Upper lobe of right lung (tissue), 1 donor: ENCODE results near the gene LETM1. TPM values are rescaled to one million over a fixed set of nuclear protein-coding genes. Genes with fewer than 3 reads are reported as not detected.

ENCODE experiments used
- ATAC-seq: fragments of 200-7000 bp; cut with Tn5 transposase; one replicate; pipeline ENCODE4 v1.9.1; 2020; ENCODE audit warnings: mild to moderate bottlenecking, moderate library complexity
- DNase-seq: peaks from one replicate; pipeline ENCODE4 v3.0.0-alpha.2; 2020
- H3K27ac ChIP-seq: fragments of 200-600 bp; one replicate; pipeline ENCODE4 v1.8.0; 2022
- H3K27me3 ChIP-seq: fragments of 200-600 bp; one replicate; pipeline ENCODE4 v1.8.0; 2022; ENCODE audit warnings: mild to moderate bottlenecking
- H3K36me3 ChIP-seq: fragments of 200-600 bp; one replicate; pipeline ENCODE4 v1.8.0; 2022
- H3K4me1 ChIP-seq: fragments of 200-600 bp; one replicate; pipeline ENCODE4 v1.8.0; 2022
- H3K4me3 ChIP-seq: fragments of 200-600 bp; one replicate; pipeline ENCODE4 v1.8.0; 2022; ENCODE audit warnings: mild to moderate bottlenecking
- H3K9me3 ChIP-seq: fragments of 200-600 bp; one replicate; pipeline ENCODE4 v1.8.0; 2022
- intact Hi-C: fragments of 100-400 bp; cut with DNase I; formaldehyde crosslinking; loops from one replicate; pipeline ENCODE4 v1.11.0; 2022
- total RNA-seq: library from RNA; stranded (reverse); fragmentation: NEBNext Ultra II Directional; extraction: Animal tissue kit (Norgen Biotek cat#: 25700); gene quantifications from one replicate; pipeline ENCODE4 v1.2.1, GENCODE V29; 2021
- TF ChIP-seq, protein P1 (sequence below): fragments of 200-600 bp; IDR thresholded peaks from one replicate; pipeline ENCODE4 v1.8.0; 2022; ENCODE audit warnings: antibody characterized with exemption
- donor health status: DM: no; HTN: yes; CAD: no; lungs with severe emphysema.

LETM1 gene
- total RNA-seq, 1 donor from 2014 or later: 39.5 TPM

GRCh38 chr4:1873291-1873690 is 17.3 kb upstream of the LETM1 start:
- ATAC-seq: no peak
- TF ChIP-seq, protein P1, sequence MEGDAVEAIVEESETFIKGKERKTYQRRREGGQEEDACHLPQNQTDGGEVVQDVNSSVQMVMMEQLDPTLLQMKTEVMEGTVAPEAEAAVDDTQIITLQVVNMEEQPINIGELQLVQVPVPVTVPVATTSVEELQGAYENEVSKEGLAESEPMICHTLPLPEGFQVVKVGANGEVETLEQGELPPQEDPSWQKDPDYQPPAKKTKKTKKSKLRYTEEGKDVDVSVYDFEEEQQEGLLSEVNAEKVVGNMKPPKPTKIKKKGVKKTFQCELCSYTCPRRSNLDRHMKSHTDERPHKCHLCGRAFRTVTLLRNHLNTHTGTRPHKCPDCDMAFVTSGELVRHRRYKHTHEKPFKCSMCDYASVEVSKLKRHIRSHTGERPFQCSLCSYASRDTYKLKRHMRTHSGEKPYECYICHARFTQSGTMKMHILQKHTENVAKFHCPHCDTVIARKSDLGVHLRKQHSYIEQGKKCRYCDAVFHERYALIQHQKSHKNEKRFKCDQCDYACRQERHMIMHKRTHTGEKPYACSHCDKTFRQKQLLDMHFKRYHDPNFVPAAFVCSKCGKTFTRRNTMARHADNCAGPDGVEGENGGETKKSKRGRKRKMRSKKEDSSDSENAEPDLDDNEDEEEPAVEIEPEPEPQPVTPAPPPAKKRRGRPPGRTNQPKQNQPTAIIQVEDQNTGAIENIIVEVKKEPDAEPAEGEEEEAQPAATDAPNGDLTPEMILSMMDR: no peak

DNA sequence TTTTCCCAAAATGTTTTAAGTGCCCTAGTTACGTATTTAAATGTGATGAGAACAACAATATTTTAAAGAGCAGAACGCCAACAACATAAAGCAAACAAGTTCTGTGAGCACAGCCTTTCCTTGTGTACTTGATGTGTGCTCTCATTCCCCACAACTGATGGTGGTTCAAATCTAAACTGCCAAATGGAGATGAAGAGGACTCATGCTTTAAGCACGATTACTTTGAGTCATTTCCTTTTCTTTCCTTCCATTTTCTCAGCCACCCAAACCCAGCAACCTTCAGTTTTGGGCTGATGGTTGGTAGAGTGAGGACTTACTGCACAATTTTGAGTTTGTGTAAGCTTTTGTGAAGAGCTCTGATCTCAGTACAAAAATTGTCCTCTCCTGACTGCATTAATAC is 16.9 kb upstream of the LETM1 start:
- Histone ChIP-seq H3K4me1 (peaks cover 18% of the 10 kb centered on the region), H3K4me3 (peak overlapping the region; percentile 71), H3K27ac (no peak overlapping the region), H3K9me3 (no peaks in the 10 kb centered on the region), H3K27me3 (no peaks in the 10 kb centered on the region), H3K36me3 (no peaks in the 10 kb centered on the region)
- DNase-seq (no peak), ATAC-seq (no peak)
- TF ChIP-seq, protein P1: no peak
- intact Hi-C loops: no loop called here

More at GRCh38 chr4:1873291-1873690, 17.3 kb upstream of the LETM1 start:
- intact Hi-C loops: no loop called here
- no peaks in the 10 kb centered on the region for H3K27me3 ChIP-seq
- H3K27ac ChIP-seq: no peak overlapping the region
- H3K4me1 ChIP-seq: peaks cover 18% of the 10 kb centered on the region
- DNase-seq: no peak
- H3K9me3 ChIP-seq: no peaks in the 10 kb centered on the region
- no peaks in the 10 kb centered on the region for H3K36me3 ChIP-seq
- no peak overlapping the region for H3K4me3 ChIP-seq

- intact Hi-C loops: no loop called here
- H3K4me1 ChIP-seq: peaks cover 18% of the 10 kb centered on the region
- no peaks in the 10 kb centered on the region for H3K9me3 ChIP-seq
- no peaks in the 10 kb centered on the region for H3K36me3 ChIP-seq
- H3K4me3 ChIP-seq: peak overlapping the region; percentile 71
- peak; percentile 77 for DNase-seq
- TF ChIP-seq, protein P1: no peak
- peak overlapping the region; percentile 65 for H3K27ac ChIP-seq
- no peaks in the 10 kb centered on the region for H3K27me3 ChIP-seq
- ATAC-seq: peak; percentile 2
These were observed 15.6 kb upstream of the LETM1 start for GRCh38 chr4:1871471-1872021.

DNA sequence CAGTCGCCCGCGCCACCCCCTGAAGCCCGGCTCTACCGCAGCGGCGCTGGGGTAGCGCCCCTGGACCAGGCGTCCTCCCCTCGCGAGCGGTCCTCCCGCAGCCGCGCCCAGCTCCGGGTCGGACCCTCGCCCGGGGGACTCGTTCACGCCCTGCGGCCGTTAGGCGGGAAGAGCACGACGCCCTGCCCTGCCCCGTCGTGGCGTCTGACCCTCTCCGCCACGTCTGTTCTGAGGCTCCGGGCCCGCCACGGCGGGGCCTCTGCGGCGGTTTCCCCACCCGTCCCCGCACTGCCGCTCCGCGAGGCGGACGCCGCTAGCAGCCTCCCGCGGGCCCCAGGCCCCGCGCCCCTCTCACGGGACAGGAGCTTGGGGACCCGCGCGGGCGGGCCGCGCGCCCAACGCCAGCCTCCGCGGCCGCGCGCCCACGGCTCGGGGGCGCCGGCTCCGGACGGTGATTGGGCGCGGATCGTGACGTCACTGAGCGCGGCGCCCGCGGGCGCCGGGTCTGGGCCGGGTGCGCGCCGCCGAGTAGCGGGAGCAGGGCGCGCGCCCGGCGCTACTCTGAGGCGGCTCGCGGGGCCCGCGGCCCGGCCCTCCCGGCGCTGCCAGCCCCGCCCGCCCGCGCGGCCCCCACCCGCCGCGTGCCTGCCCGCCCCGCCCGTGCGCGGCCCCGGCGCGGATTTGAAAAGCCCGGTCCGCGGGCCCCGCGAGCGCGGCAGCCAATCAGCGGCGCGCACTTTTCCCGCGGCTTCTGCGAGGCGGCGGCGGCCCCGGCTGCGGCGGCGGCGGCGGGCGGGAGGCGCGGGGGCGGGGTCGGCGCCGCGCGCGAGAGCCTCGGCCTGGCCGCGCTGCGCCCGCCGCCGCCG is 14.9 kb upstream of the LETM1 start, which contains the start of gene NSD2:
TSS of gene NSD2 (plus strand) at position 816 of the 866 bp plus-strand sequence. CDS start 29,262 bp downstream, outside the sequence.
- no peaks in the 10 kb centered on the region for H3K36me3 ChIP-seq
- no peaks in the 10 kb centered on the region for H3K9me3 ChIP-seq
- peak; percentile 86 for ATAC-seq
- peak within 1 kb of the TSS; percentile 91 for H3K4me3 ChIP-seq
- H3K4me1 ChIP-seq: peaks cover 18% of the 10 kb centered on the region
- H3K27me3 ChIP-seq: no peaks in the 10 kb centered on the region
- peak within 1 kb of the TSS; percentile 97 for H3K27ac ChIP-seq
- intact Hi-C loops: no loop called here
- DNase-seq: peak; percentile 95
- TF ChIP-seq, protein P1: no peak

GRCh38 chr4:1870328-1870577 is 14.3 kb upstream of the LETM1 start:
- ATAC-seq: peak; percentile 84
- H3K27ac ChIP-seq: peak overlapping the region; percentile 97
- peak; percentile 96 for DNase-seq
- intact Hi-C loops: no loop called here
- TF ChIP-seq, protein P1: no peak
- no peaks in the 10 kb centered on the region for H3K27me3 ChIP-seq
- H3K4me1 ChIP-seq: peaks cover 18% of the 10 kb centered on the region
- H3K9me3 ChIP-seq: no peaks in the 10 kb centered on the region
- no peaks in the 10 kb centered on the region for H3K36me3 ChIP-seq
- peak overlapping the region; percentile 91 for H3K4me3 ChIP-seq
